GM10847 (cell line): ENCODE data around the gene OLFML2A.

Source experiments
- POLR2A ChIP-seq: IDR thresholded peaks from 2 replicates; pipeline ENCODE4 v1.6.1; 2011; ENCODE audit not compliant: insufficient read length; ENCODE audit errors: extremely low read depth

OLFML2A gene

GRCh38 chr9:124758691-124759090, 18.2 kb upstream of the OLFML2A start:
- TF ChIP-seq POLR2A: no peak

- no peak for TF ChIP-seq POLR2A
Observed at GRCh38 chr9:124759327-124759726, 17.6 kb upstream of the OLFML2A start.

GRCh38 chr9:124760719-124761118, 16.2 kb upstream of the OLFML2A start:
- no peak for TF ChIP-seq POLR2A

GRCh38 chr9:124761196-124761595, 15.7 kb upstream of the OLFML2A start:
- no peak for TF ChIP-seq POLR2A

GRCh38 chr9:124761710-124762109, 15.2 kb upstream of the OLFML2A start:
- no peak for TF ChIP-seq POLR2A

GRCh38 chr9:124762633-124763032, 14.3 kb upstream of the OLFML2A start:
- TF ChIP-seq POLR2A: no peak

GRCh38 chr9:124764774-124765438, 12.0 kb upstream of the OLFML2A start:
- TF ChIP-seq POLR2A: no peak

- no peak for TF ChIP-seq POLR2A
Observed at GRCh38 chr9:124765439-124765835, 11.5 kb upstream of the OLFML2A start.

GRCh38 chr9:124766326-124766725, 10.6 kb upstream of the OLFML2A start:
- no peak for TF ChIP-seq POLR2A

GRCh38 chr9:124766815-124767554, 9.9 kb upstream of the OLFML2A start:
- no peak for TF ChIP-seq POLR2A

GRCh38 chr9:124767821-124768220, 9.1 kb upstream of the OLFML2A start:
- no peak for TF ChIP-seq POLR2A

GRCh38 chr9:124768334-124768733, 8.6 kb upstream of the OLFML2A start:
- no peak for TF ChIP-seq POLR2A

GRCh38 chr9:124768750-124769548, 8.0 kb upstream of the OLFML2A start:
- no peak for TF ChIP-seq POLR2A

GRCh38 chr9:124769549-124770358, 7.2 kb upstream of the OLFML2A start:
- TF ChIP-seq POLR2A: no peak
